Kidney (tissue), 14 donors: ENCODE data around the gene KHDC4. TPM values are rescaled to one million over a fixed set of nuclear protein-coding genes. Genes with fewer than 3 reads are reported as not detected.

Experiments
- DNase-seq, 5 donors: peaks; one replicate each; pipeline ENCODE4 v3.0.0-alpha.2; 2013 to 2020
- FAIRE-seq: peaks from 2 replicates; lab custom pipeline; 2012; peaks lifted over from hg19 to GRCh38; lab: Jason Lieb, UNC
- H3K27ac ChIP-seq, 2 donors: one replicate each; pipeline ENCODE4 v1.7.0; 2013; ENCODE audit warnings: low read depth in 2 of 2, low read length in 2 of 2, inconsistent platforms in 1 of 2
- H3K27me3 ChIP-seq: one replicate; pipeline ENCODE4 v1.7.1; 2013; ENCODE audit warnings: low read length, inconsistent platforms; ENCODE audit not compliant: control insufficient read depth, insufficient read depth
- H3K36me3 ChIP-seq, 3 donors: one replicate each; pipeline versions ENCODE4 v1.7.0 to v1.7.1; 2013; ENCODE audit warnings: low read length in 3 of 3, control low read depth in 1 of 3, inconsistent platforms in 1 of 3; ENCODE audit not compliant: insufficient read depth in 3 of 3, control insufficient read depth in 2 of 3
- H3K4me1 ChIP-seq, 3 donors: one replicate each; pipeline versions ENCODE4 v1.7.0 to v1.7.1; 2013; ENCODE audit warnings: low read length in 3 of 3, inconsistent platforms in 1 of 3, low read depth in 1 of 3; ENCODE audit not compliant: control insufficient read depth in 2 of 3, insufficient read depth in 2 of 3
- H3K4me3 ChIP-seq, 3 donors: one replicate each; pipeline versions ENCODE4 v1.7.0 to v1.8.1; 2013; ENCODE audit warnings: low read length in 3 of 3, control low read depth in 1 of 3, inconsistent platforms in 1 of 3
- H3K9ac ChIP-seq, 3 donors: one replicate each; pipeline versions ENCODE4 v1.7.0 to v1.7.1; 2013; ENCODE audit warnings: low read length in 3 of 3, control low read depth in 1 of 3, inconsistent platforms in 1 of 3
- H3K9me3 ChIP-seq, 3 donors: one replicate each; pipeline versions ENCODE4 v1.7.0 to v1.7.1; 2013; ENCODE audit warnings: low read length in 3 of 3, control low read depth in 1 of 3, inconsistent platforms in 1 of 3; ENCODE audit not compliant: control insufficient read depth in 2 of 3, insufficient read depth in 1 of 3
- intact Hi-C: fragments of 100-400 bp; cut with DNase I; formaldehyde crosslinking; loops from one replicate; pipeline ENCODE4 v1.11.1; 2022
- polyA plus RNA-seq: library from polyadenylated mRNA; stranded (reverse); fragments of 350-450 nt; fragmentation: Illumina TruSeq; extraction: RNeasy Lipid Tissue Mini Kit (QIAGEN cat#74804); gene quantifications from one replicate; pipeline ENCODE4 v1.2.3, GENCODE V29; 2014; ENCODE audit warnings: low read depth, low replicate concordance; ENCODE audit not compliant: insufficient read depth
- total RNA-seq: library from RNA; stranded (reverse); fragmentation: NEBNext Ultra II Directional; extraction: Animal tissue kit (Norgen Biotek cat#: 25700); gene quantifications from one replicate; pipeline ENCODE4 v1.2.1, GENCODE V29; 2021
- TF ChIP-seq, protein P1 (sequence below): IDR thresholded peaks from 3 replicates; pipeline ENCODE4 v1.5.1; 2012; ENCODE audit warnings: mild to moderate bottlenecking, moderate library complexity, borderline replicate concordance; ENCODE audit not compliant: insufficient read depth; ENCODE audit errors: extremely low read depth
- donor health status: control.
- donor health status: control.
- donor health status: control.
- donor health status: control.
- donor health status: control.
- donor health status: DM: yes; HTN: yes; CAD: no.
- donor health status: Normal renal cell carcinoma (clear cell type).

The KHDC4 gene
- total and polyA plus RNA-seq, 2 donors from 2014 or later: 19.8 to 57.4 TPM

DNA sequence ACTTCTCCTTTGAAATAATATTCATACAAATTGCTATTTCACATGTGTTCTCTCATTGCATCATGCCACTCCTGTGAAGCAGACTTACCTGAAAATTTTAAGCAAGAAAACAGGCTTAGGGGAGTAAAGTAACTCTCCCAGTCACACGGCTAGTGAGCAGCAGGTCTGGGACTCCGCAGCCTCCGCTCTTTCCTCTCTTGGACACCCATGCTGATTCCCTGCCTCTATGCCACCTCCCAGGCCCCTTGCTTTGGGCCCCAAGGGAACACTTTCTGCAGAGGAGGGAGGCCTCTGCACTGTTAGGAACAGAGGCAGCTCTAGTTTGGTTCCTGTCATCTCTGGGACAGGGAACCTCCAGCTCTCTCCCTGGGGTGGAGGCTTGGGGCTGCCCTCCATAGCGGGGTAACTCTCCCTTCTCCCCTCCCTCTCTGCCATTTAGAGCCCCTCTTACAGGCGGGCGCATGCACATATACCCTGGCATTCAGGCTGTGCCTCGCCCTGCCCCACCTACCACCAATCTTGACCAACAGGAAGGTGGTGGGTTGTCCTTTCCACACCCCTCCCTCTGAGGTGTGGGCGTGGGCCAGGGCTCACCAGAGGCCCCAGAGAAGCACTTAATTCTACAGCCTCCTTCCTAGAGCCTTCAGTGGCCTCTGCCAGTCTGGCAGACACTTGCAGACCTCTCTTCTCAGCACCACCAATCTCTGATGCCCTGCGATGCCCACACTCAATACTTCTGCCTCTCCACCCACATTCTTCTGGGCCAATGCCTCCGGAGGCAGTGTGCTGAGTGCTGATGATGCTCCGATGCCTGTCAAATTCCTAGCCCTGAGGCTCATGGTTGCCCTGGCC, 7.0 kb upstream of the KHDC4 start, which contains the start of gene RXFP4:
TSS of gene RXFP4 (plus strand) at position 646 of the 852 bp plus-strand sequence. CDS start at position 718, 72 bp downstream.
- Histone ChIP-seq H3K27me3 (no peaks in the 10 kb centered on the region), H3K9me3 (no peaks in the 10 kb centered on the region), H3K4me1 (peaks cover 3 to 32% (median 24%) of the 10 kb centered on the region in 3 donors), H3K9ac (peak within 1 kb of the TSS in 2 of 3 donors; percentile 54 to 56), H3K4me3 (peak within 1 kb of the TSS in 1 of 3 donors; percentile 40), H3K27ac (peak within 1 kb of the TSS; percentile 90 to 95), H3K36me3 (peaks cover 0 to under 1% (median 0%) of the 10 kb centered on the region in 3 donors)
- DNase-seq (peak; percentile 34 to 85 (median 52)), FAIRE-seq (no peak)
- intact Hi-C loops: loop anchor here (5.0 kb wide), 1 partner anchor 46 kb away; no protein-coding TSS in a partner anchor
- TF ChIP-seq, protein P1, sequence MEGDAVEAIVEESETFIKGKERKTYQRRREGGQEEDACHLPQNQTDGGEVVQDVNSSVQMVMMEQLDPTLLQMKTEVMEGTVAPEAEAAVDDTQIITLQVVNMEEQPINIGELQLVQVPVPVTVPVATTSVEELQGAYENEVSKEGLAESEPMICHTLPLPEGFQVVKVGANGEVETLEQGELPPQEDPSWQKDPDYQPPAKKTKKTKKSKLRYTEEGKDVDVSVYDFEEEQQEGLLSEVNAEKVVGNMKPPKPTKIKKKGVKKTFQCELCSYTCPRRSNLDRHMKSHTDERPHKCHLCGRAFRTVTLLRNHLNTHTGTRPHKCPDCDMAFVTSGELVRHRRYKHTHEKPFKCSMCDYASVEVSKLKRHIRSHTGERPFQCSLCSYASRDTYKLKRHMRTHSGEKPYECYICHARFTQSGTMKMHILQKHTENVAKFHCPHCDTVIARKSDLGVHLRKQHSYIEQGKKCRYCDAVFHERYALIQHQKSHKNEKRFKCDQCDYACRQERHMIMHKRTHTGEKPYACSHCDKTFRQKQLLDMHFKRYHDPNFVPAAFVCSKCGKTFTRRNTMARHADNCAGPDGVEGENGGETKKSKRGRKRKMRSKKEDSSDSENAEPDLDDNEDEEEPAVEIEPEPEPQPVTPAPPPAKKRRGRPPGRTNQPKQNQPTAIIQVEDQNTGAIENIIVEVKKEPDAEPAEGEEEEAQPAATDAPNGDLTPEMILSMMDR: no peak

DNA sequence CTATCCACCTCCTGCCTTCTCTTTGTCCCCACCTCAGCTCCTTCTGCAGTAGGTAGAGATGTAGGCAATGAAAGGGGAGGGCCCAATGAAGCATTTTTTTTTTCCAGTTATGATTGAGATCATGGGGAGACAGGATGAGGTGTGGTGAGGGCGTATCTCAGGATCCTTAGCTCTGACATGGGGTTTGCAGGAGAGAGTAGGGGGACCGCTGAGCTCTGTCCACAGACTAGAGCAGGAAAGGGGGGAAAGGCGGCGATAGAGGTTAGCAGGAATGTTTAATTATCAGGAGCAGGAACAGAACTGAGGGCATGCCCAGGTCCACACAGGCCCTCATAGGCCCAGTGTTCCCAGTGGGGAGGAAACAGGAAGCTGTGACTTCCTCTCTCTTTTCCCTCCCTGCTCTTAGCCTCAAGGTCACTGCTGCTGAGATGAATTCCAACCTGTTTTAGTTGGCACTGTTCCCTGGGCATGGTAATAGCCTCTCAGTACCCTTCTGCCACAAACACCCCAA, 6.3 kb upstream of the KHDC4 start:
- Histone ChIP-seq H3K9me3 (no peaks in the 10 kb centered on the region), H3K27ac (peak overlapping the region; percentile 90 to 95), H3K9ac (peak overlapping the region in 2 of 3 donors; percentile 54 to 56), H3K36me3 (no peaks in the 10 kb centered on the region), H3K4me1 (peaks cover 3 to 32% (median 24%) of the 10 kb centered on the region in 3 donors), H3K27me3 (no peaks in the 10 kb centered on the region), H3K4me3 (peak overlapping the region in 1 of 3 donors; percentile 40)
- FAIRE-seq (no peak), DNase-seq (peak in 4 of 5 donors; percentile 23 to 84 (median 51))
- intact Hi-C loops: loop anchor here (5.0 kb wide), 1 partner anchor 47 kb away; no protein-coding TSS in a partner anchor
- TF ChIP-seq, protein P1: no peak

DNA sequence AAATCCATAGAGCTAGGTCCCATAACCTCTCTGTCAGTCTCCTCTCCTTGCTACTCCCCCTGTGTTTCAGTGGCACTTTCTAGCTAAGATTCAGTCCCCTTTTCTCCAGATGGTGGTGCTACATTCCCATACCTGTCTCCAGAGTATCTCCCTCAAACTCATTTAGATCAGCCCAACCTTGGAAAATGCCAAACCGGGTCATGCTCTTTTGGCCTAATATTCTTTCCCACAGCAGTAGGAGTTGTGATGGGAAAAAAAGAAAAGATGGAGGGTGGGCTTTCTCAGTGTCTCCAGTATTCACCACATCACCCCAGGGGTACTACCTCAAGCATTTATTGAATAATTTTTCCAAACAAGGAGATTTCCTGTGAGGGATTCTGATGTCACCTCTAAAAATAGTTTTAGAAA, 4.0 kb upstream of the KHDC4 start:
- FAIRE-seq: peak; percentile 21
- Histone ChIP-seq H3K9ac (no peak overlapping the region), H3K4me1 (peaks cover 3 to 34% (median 24%) of the 10 kb centered on the region in 3 donors), H3K36me3 (no peaks in the 10 kb centered on the region), H3K9me3 (no peaks in the 10 kb centered on the region), H3K27ac (peak overlapping the region in 1 of 2 donors; percentile 67), H3K27me3 (no peaks in the 10 kb centered on the region), H3K4me3 (no peak overlapping the region)
- intact Hi-C loops: no loop called here
- TF ChIP-seq, protein P1: peak; percentile 74
- DNase-seq: peak in 3 of 5 donors; percentile 59 to 89 (median 85)
